Loucy (cell line): ENCODE results near the gene EGF.

Experiments used
- CTCF ChIP-seq: fragments of 200-600 bp; sonication (generic); conservative IDR thresholded peaks from 2 replicates; pipeline ENCODE4 v1.5.1; 2014; ENCODE audit warnings: mild to moderate bottlenecking, antibody characterized with exemption, low read length
- EZH2phosphoT487 ChIP-seq: fragments of 200-600 bp; IDR thresholded peaks from 2 replicates; pipeline ENCODE4 v1.6.1; 2018; ENCODE audit warnings: antibody characterized with exemption, mild to moderate bottlenecking, moderate library complexity, borderline replicate concordance

- no peak for TF ChIP-seq CTCF
- TF ChIP-seq EZH2phosphoT487, result no peak
These were observed at the start of gene EGF for GRCh38 chr4:109912706-109913595.
